Fibroblast of lung (primary cell): Measurements from ENCODE around the gene CRTC1. TPM values are rescaled to one million over a fixed set of nuclear protein-coding genes. Genes with fewer than 3 reads are reported as not detected.

ENCODE experiments used
- DNase-seq, 2 donors: peaks; one replicate each; pipeline versions ENCODE4 v3.0.0 to v3.0.0-alpha.2; 2010; ENCODE audit warnings: low read depth in 2 of 2
- H2AFZ ChIP-seq: 2 replicates; pipeline ENCODE4 v1.5.1; 2012; ENCODE audit warnings: low read length, control low read depth, inconsistent platforms
- H3K27ac ChIP-seq: 2 replicates; pipeline ENCODE4 v1.5.1; 2011; ENCODE audit warnings: low read length, control low read depth; ENCODE audit not compliant: insufficient read depth
- H3K27me3 ChIP-seq: 2 replicates; pipeline ENCODE4 v1.5.1; 2011; ENCODE audit warnings: mild to moderate bottlenecking, low read length; ENCODE audit not compliant: control insufficient read depth, insufficient read depth
- H3K36me3 ChIP-seq: 2 replicates; pipeline ENCODE4 v1.5.1; 2011; ENCODE audit warnings: low read length; ENCODE audit not compliant: control insufficient read depth, insufficient read depth
- H3K4me1 ChIP-seq: 2 replicates; pipeline ENCODE4 v1.5.1; 2011; ENCODE audit warnings: low read length; ENCODE audit not compliant: control insufficient read depth, insufficient read depth; ENCODE audit errors: extremely low read depth
- H3K4me2 ChIP-seq: 2 replicates; pipeline ENCODE4 v1.5.1; 2011; ENCODE audit warnings: low read length, control low read depth; ENCODE audit not compliant: insufficient read depth; ENCODE audit errors: extremely low read depth
- H3K4me3 ChIP-seq, 4 experiments: fragments of 200-600 bp in 1 of 4; sonication (generic) in 1 of 4; replicated peaks in 1 of 4; 2 replicates each; pipeline ENCODE4 v1.5.1; 2011 to 2016; ENCODE audit warnings: low read length in 4 of 4, low read depth in 3 of 4, mild to moderate bottlenecking in 3 of 4, control low read depth in 2 of 4, inconsistent platforms in 1 of 4, mixed read lengths in 1 of 4; ENCODE audit not compliant: insufficient read depth in 1 of 4; ENCODE audit errors: control extremely low read depth in 1 of 4
- H3K79me2 ChIP-seq: 2 replicates; pipeline ENCODE4 v1.5.1; 2012; ENCODE audit warnings: mild to moderate bottlenecking, low read length, inconsistent platforms; ENCODE audit not compliant: control insufficient read depth, insufficient read depth
- H3K9ac ChIP-seq: 2 replicates; pipeline ENCODE4 v1.5.1; 2011; ENCODE audit warnings: mild to moderate bottlenecking, low read length, control low read depth; ENCODE audit not compliant: insufficient read depth
- H3K9me3 ChIP-seq: 2 replicates; pipeline ENCODE4 v1.5.1; 2012; ENCODE audit warnings: low read depth, low read length; ENCODE audit not compliant: control insufficient read depth, insufficient read depth
- H4K20me1 ChIP-seq: 2 replicates; pipeline ENCODE4 v1.5.1; 2011; ENCODE audit warnings: low read length; ENCODE audit not compliant: control insufficient read depth, insufficient read depth; ENCODE audit errors: extremely low read depth
- CTCF ChIP-seq, 2 donors: IDR thresholded peaks in 1 of 2; conservative IDR thresholded peaks in 1 of 2; 1 replicate in 1 of 2; 2 replicates in 1 of 2; pipeline ENCODE4 v1.5.1; 2011 to 2012; ENCODE audit warnings: low read length in 2 of 2, control low read depth in 1 of 2, inconsistent platforms in 1 of 2, low read depth in 1 of 2, mild to moderate bottlenecking in 1 of 2
- EZH2 ChIP-seq: IDR thresholded peaks from 2 replicates; pipeline ENCODE4 v1.5.1; 2012; ENCODE audit warnings: low read length, control low read depth, mild to moderate bottlenecking; ENCODE audit errors: missing control alignments
- polyA plus RNA-seq, 2 donors: library from polyadenylated mRNA; depleted of rRNA in 1 of 2; stranded (reverse) in 1 of 2; unstranded in 1 of 2; fragments of >200 nt; gene quantifications; 2 replicates each; pipeline ENCODE4 v1.2.1, GENCODE V29; 2011 to 2012; ENCODE audit warnings: missing spikeins in 1 of 2
- total RNA-seq: library from RNA; depleted of rRNA; stranded (reverse); fragments of >200 nt; gene quantifications from 2 replicates; pipeline ENCODE4 v1.2.1, GENCODE V29; 2014

CRTC1 gene
- total and polyA plus RNA-seq, 2 donors (not counting 1 experiment from before 2014, with no cell fraction given), result 1.2 to 2.0 TPM

DNA sequence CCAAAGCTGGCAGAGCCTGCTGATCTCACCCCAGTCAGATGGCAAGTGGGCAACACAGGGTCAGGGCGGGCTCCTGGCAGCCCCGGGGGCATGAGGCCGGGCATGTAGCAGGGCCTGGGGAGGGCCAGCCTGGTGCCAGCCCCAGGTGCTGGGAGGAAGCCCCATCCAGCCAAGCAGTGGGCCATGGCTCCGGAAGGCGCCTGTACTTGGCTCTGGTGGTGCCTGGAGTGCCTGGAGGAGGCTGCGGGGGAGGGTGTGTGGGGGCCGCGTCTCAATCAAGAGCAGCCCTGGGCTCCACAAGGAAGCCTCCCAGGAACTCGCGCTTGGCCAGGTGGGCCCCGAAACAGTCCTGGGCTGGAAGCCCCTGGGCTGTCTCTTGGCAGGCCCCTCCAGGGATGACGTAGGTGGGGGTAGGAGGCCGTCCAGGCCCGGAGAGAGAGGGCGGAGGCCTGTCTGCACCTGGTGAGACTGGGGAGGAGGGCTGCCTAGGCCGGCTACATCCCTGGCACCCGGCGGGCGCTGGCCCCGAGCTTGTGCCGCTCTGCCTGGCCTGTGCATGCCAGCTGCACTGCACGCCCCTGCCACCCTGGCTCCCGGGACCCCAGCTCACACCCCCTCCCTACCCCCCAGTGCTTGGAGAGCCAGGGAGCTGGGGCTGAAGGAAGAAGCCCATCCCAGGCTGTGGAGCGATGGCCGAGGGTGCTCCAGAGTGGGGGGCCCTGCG lies 61.7 kb downstream of the CRTC1 start:
- Histone ChIP-seq H3K4me2 (no peak overlapping the region), H3K79me2 (no peaks in the 10 kb centered on the region), H3K27ac (no peak overlapping the region), H3K9ac (no peak overlapping the region), H3K4me3 (no peak overlapping the region), H3K4me1 (no peaks in the 10 kb centered on the region), H3K9me3 (no peaks in the 10 kb centered on the region), H3K27me3 (no peaks in the 10 kb centered on the region), H3K36me3 (no peaks in the 10 kb centered on the region), H4K20me1 (no peaks in the 10 kb centered on the region), H2AFZ (no peak overlapping the region)
- no peak for DNase-seq
- TF ChIP-seq EZH2, result no peak
- no peak for TF ChIP-seq CTCF (conservative IDR thresholded peaks at IDR 0.05 in 1 of 2, IDR thresholded peaks at IDR 0.05 in 1 of 2; ENCODE audit: low read depth in 1 of 2, low read length in 2 of 2)

GRCh38 chr19:18745931-18746330 lies 62.5 kb downstream of the CRTC1 start:
- Histone ChIP-seq H2AFZ (no peak overlapping the region), H3K27ac (no peak overlapping the region), H3K36me3 (no peaks in the 10 kb centered on the region), H3K79me2 (no peaks in the 10 kb centered on the region), H3K4me3 (no peak overlapping the region), H4K20me1 (no peaks in the 10 kb centered on the region), H3K9ac (no peak overlapping the region), H3K4me2 (no peak overlapping the region), H3K9me3 (no peaks in the 10 kb centered on the region), H3K4me1 (no peaks in the 10 kb centered on the region), H3K27me3 (no peaks in the 10 kb centered on the region)
- DNase-seq, result no peak
- TF ChIP-seq EZH2 (no peak), CTCF (conservative IDR thresholded peaks at IDR 0.05 in 1 of 2, IDR thresholded peaks at IDR 0.05 in 1 of 2; ENCODE audit: low read depth in 1 of 2, low read length in 2 of 2) (no peak)

GRCh38 chr19:18746401-18747325 lies 63.2 kb downstream of the CRTC1 start:
- Histone ChIP-seq H3K9me3 (no peaks in the 10 kb centered on the region), H3K27ac (no peak overlapping the region), H3K36me3 (no peaks in the 10 kb centered on the region), H3K9ac (no peak overlapping the region), H3K4me3 (no peak overlapping the region), H3K27me3 (no peaks in the 10 kb centered on the region), H3K4me1 (no peaks in the 10 kb centered on the region), H3K79me2 (no peaks in the 10 kb centered on the region), H2AFZ (no peak overlapping the region), H3K4me2 (no peak overlapping the region), H4K20me1 (no peaks in the 10 kb centered on the region)
- DNase-seq, result no peak
- TF ChIP-seq EZH2 (no peak), CTCF (conservative IDR thresholded peaks at IDR 0.05 in 1 of 2, IDR thresholded peaks at IDR 0.05 in 1 of 2; ENCODE audit: low read depth in 1 of 2, low read length in 2 of 2) (no peak)
